NT2/D1 (cell line): ENCODE data around the gene AGAP1.

Source experiments
- DNase-seq: peaks from one replicate; pipeline ENCODE4 v3.0.0-alpha.2; 2011; ENCODE audit warnings: low read depth, low spot score
- H3K27me3 ChIP-seq: 2 replicates; pipeline ENCODE4 v1.6.0; 2011; ENCODE audit warnings: mild to moderate bottlenecking; ENCODE audit not compliant: insufficient read length, insufficient read depth
- H3K36me3 ChIP-seq: 2 replicates; pipeline ENCODE4 v1.6.1; 2011; ENCODE audit warnings: mild to moderate bottlenecking, low read length, mixed read lengths; ENCODE audit not compliant: insufficient read depth, insufficient read length
- H3K4me1 ChIP-seq: 2 replicates; pipeline ENCODE4 v1.5.1; 2011; ENCODE audit not compliant: insufficient read depth, insufficient read length
- H3K4me3 ChIP-seq: 2 replicates; pipeline ENCODE4 v1.5.1; 2011; ENCODE audit warnings: low read depth; ENCODE audit not compliant: insufficient read length
- H3K9ac ChIP-seq: 2 replicates; pipeline ENCODE4 v1.6.0; 2011; ENCODE audit warnings: low read depth; ENCODE audit not compliant: insufficient read length
- H3K9me3 ChIP-seq: 2 replicates; pipeline ENCODE4 v1.5.1; 2011; ENCODE audit warnings: mild to moderate bottlenecking, low read length; ENCODE audit not compliant: insufficient read depth
- SUZ12 ChIP-seq: IDR thresholded peaks from 2 replicates; pipeline ENCODE4 v1.6.1; 2011; ENCODE audit not compliant: insufficient read length, insufficient read depth; ENCODE audit errors: extremely low read depth
- YY1 ChIP-seq: IDR thresholded peaks from 2 replicates; pipeline ENCODE4 v1.6.1; 2011; ENCODE audit not compliant: insufficient read length, insufficient read depth
- ZNF274 ChIP-seq: IDR thresholded peaks from 2 replicates; pipeline ENCODE4 v1.6.1; 2011; ENCODE audit warnings: mild to moderate bottlenecking, low read depth, low read length

The AGAP1 gene

GRCh38 chr2:235647264-235647663 lies 153.4 kb downstream of the AGAP1 start:
- no peaks in the 10 kb centered on the region for H3K9me3 ChIP-seq
- no peak overlapping the region for H3K9ac ChIP-seq
- TF ChIP-seq SUZ12 (no peak), YY1 (no peak), ZNF274 (no peak)
- DNase-seq: no peak
- no peaks in the 10 kb centered on the region for H3K36me3 ChIP-seq
- no peak overlapping the region for H3K4me3 ChIP-seq
- peaks cover 5% of the 10 kb centered on the region for H3K4me1 ChIP-seq
- no peaks in the 10 kb centered on the region for H3K27me3 ChIP-seq

GRCh38 chr2:235647877-235648276 lies 154.0 kb downstream of the AGAP1 start:
- TF ChIP-seq ZNF274 (no peak), YY1 (no peak), SUZ12 (no peak)
- Histone ChIP-seq H3K27me3 (no peaks in the 10 kb centered on the region), H3K9ac (no peak overlapping the region), H3K36me3 (no peaks in the 10 kb centered on the region), H3K4me3 (no peak overlapping the region), H3K9me3 (no peaks in the 10 kb centered on the region), H3K4me1 (peaks cover 3% of the 10 kb centered on the region)
- DNase-seq: no peak

GRCh38 chr2:235649418-235649817 lies 155.6 kb downstream of the AGAP1 start:
- TF ChIP-seq SUZ12 (no peak), YY1 (no peak), ZNF274 (no peak)
- H3K9ac ChIP-seq: no peak overlapping the region
- H3K9me3 ChIP-seq: no peaks in the 10 kb centered on the region
- no peaks in the 10 kb centered on the region for H3K36me3 ChIP-seq
- DNase-seq: no peak
- peaks cover 3% of the 10 kb centered on the region for H3K4me1 ChIP-seq
- H3K27me3 ChIP-seq: no peaks in the 10 kb centered on the region
- H3K4me3 ChIP-seq: no peak overlapping the region

- H3K9ac ChIP-seq: no peak overlapping the region
- no peaks in the 10 kb centered on the region for H3K27me3 ChIP-seq
- TF ChIP-seq YY1: no peak
- TF ChIP-seq SUZ12: no peak
- no peak for TF ChIP-seq ZNF274
- H3K4me1 ChIP-seq: peaks cover 3% of the 10 kb centered on the region
- no peaks in the 10 kb centered on the region for H3K36me3 ChIP-seq
- DNase-seq: no peak
- no peak overlapping the region for H3K4me3 ChIP-seq
- peaks cover 15% of the 10 kb centered on the region for H3K9me3 ChIP-seq
Measured at GRCh38 chr2:235651643-235652042, 157.8 kb downstream of the AGAP1 start.

- Histone ChIP-seq H3K4me1 (peaks cover 1% of the 10 kb centered on the region), H3K36me3 (no peaks in the 10 kb centered on the region), H3K4me3 (no peak overlapping the region), H3K9me3 (peaks cover 18% of the 10 kb centered on the region), H3K9ac (no peak overlapping the region), H3K27me3 (no peaks in the 10 kb centered on the region)
- no peak for DNase-seq
- no peak for TF ChIP-seq SUZ12
- TF ChIP-seq YY1: no peak
- no peak for TF ChIP-seq ZNF274
Measured at GRCh38 chr2:235654103-235654813, 160.4 kb downstream of the AGAP1 start.

GRCh38 chr2:235658351-235659174 lies 164.7 kb downstream of the AGAP1 start:
- H3K4me1 ChIP-seq: peaks cover 23% of the 10 kb centered on the region
- no peaks in the 10 kb centered on the region for H3K36me3 ChIP-seq
- peak; percentile 85 for DNase-seq
- TF ChIP-seq SUZ12 (no peak), ZNF274 (no peak), YY1 (no peak)
- H3K4me3 ChIP-seq: no peak overlapping the region
- peaks cover 18% of the 10 kb centered on the region for H3K9me3 ChIP-seq
- H3K27me3 ChIP-seq: no peaks in the 10 kb centered on the region
- H3K9ac ChIP-seq: peak overlapping the region; percentile 1

- Histone ChIP-seq H3K36me3 (no peaks in the 10 kb centered on the region), H3K9ac (no peak overlapping the region), H3K4me1 (peaks cover 26% of the 10 kb centered on the region), H3K27me3 (no peaks in the 10 kb centered on the region), H3K9me3 (peaks cover 16% of the 10 kb centered on the region), H3K4me3 (no peak overlapping the region)
- DNase-seq: no peak
- TF ChIP-seq SUZ12: no peak
- TF ChIP-seq ZNF274: no peak
- TF ChIP-seq YY1: no peak
Measured at GRCh38 chr2:235659767-235660322, 166.0 kb downstream of the AGAP1 start.
